ENCODE measurements around the gene SUFU. TPM values are rescaled to one million over a fixed set of nuclear protein-coding genes. Genes with fewer than 3 reads are reported as not detected.

The SUFU gene
- total RNA-seq, 1 donor from 2014 or later: 11.5 TPM

- TF ChIP-seq EZH2phosphoT487 (IDR thresholded peaks at IDR 0.05): no peak
- TF ChIP-seq CTCF (IDR thresholded peaks at IDR 0.05): no peak
- TF ChIP-seq EZH2 (IDR thresholded peaks at IDR 0.05): no peak
- Histone ChIP-seq H3K9me3 (ENCODE audit: low read depth) (no peaks in the 10 kb centered on the region), H3K27me3 (no peaks in the 10 kb centered on the region), H3K79me2 (ENCODE audit: low read depth) (peaks cover 76% of the 10 kb centered on the region), H3K27ac (no peak overlapping the region), H3K36me3 (no peaks in the 10 kb centered on the region), H3K4me2 (peak overlapping the region; percentile 76), H3K9ac (peak overlapping the region; percentile 59), H3K4me1 (peaks cover 15% of the 10 kb centered on the region), H4K20me1 (ENCODE audit: low read depth) (peaks cover 66% of the 10 kb centered on the region), H2AFZ (replicated peaks) (no peak overlapping the region), H3K4me3 (peak overlapping the region; percentile 84), H3F3A (ENCODE audit: low read depth) (peaks cover 22% of the 10 kb centered on the region)
- Mint-ChIP-seq H3K4me3 (no peak overlapping the region), H3K27me3 (ENCODE audit: insufficient read depth, low read depth) (peaks cover 2% of the 10 kb centered on the region), H3K9me3 (no peaks in the 10 kb centered on the region), H3K36me3 (peaks cover 8% of the 10 kb centered on the region), H3K27ac (no peak overlapping the region), H3K4me1 (peaks cover 13% of the 10 kb centered on the region)
- peak; percentile 26 for DNase-seq (ENCODE audit: low spot score)
Observed at GRCh38 chr10:102501201-102502028, 2.4 kb upstream of the SUFU start.

- Histone ChIP-seq H3K9me3 (ENCODE audit: low read depth) (no peaks in the 10 kb centered on the region), H2AFZ (replicated peaks) (peak overlapping the region; percentile 85), H3K9ac (peak overlapping the region; percentile 76), H4K20me1 (ENCODE audit: low read depth) (peaks cover 71% of the 10 kb centered on the region), H3K4me1 (peaks cover 15% of the 10 kb centered on the region), H3K27ac (no peak overlapping the region), H3K4me2 (peak overlapping the region; percentile 76), H3K36me3 (no peaks in the 10 kb centered on the region), H3K4me3 (peak overlapping the region; percentile 84), H3K27me3 (no peaks in the 10 kb centered on the region), H3K79me2 (ENCODE audit: low read depth) (peaks cover 76% of the 10 kb centered on the region), H3F3A (ENCODE audit: low read depth) (peaks cover 22% of the 10 kb centered on the region)
- Mint-ChIP-seq H3K27ac (no peak overlapping the region), H3K9me3 (no peaks in the 10 kb centered on the region), H3K36me3 (peaks cover 8% of the 10 kb centered on the region), H3K4me1 (peaks cover 13% of the 10 kb centered on the region), H3K4me3 (no peak overlapping the region), H3K27me3 (ENCODE audit: insufficient read depth, low read depth) (peaks cover 2% of the 10 kb centered on the region)
- TF ChIP-seq CTCF (IDR thresholded peaks at IDR 0.05) (no peak), EZH2 (IDR thresholded peaks at IDR 0.05) (no peak), EZH2phosphoT487 (IDR thresholded peaks at IDR 0.05) (no peak)
- DNase-seq (ENCODE audit: low spot score): peak; percentile 99
Observed at GRCh38 chr10:102502029-102502336, 1.8 kb upstream of the SUFU start.

- Histone ChIP-seq H2AFZ (replicated peaks) (peak within 1 kb of the TSS; percentile 85), H3K79me2 (ENCODE audit: low read depth) (peaks cover 76% of the 10 kb centered on the region), H3K9me3 (ENCODE audit: low read depth) (no peaks in the 10 kb centered on the region), H3K27ac (no peak within 1 kb of the TSS), H3K4me1 (peaks cover 15% of the 10 kb centered on the region), H3K4me2 (peak within 1 kb of the TSS; percentile 81), H3F3A (ENCODE audit: low read depth) (peaks cover 22% of the 10 kb centered on the region), H3K27me3 (no peaks in the 10 kb centered on the region), H3K36me3 (no peaks in the 10 kb centered on the region), H3K4me3 (peak within 1 kb of the TSS; percentile 84), H4K20me1 (ENCODE audit: low read depth) (peaks cover 71% of the 10 kb centered on the region), H3K9ac (peak within 1 kb of the TSS; percentile 76)
- DNase-seq (ENCODE audit: low spot score): peak; percentile 99
- Mint-ChIP-seq H3K4me3 (no peak within 1 kb of the TSS), H3K36me3 (peaks cover 8% of the 10 kb centered on the region), H3K4me1 (peaks cover 13% of the 10 kb centered on the region), H3K9me3 (no peaks in the 10 kb centered on the region), H3K27ac (peak within 1 kb of the TSS; percentile 20), H3K27me3 (ENCODE audit: insufficient read depth, low read depth) (peaks cover 2% of the 10 kb centered on the region)
- TF ChIP-seq EZH2phosphoT487 (IDR thresholded peaks at IDR 0.05): no peak
- TF ChIP-seq CTCF (IDR thresholded peaks at IDR 0.05): no peak
- TF ChIP-seq EZH2 (IDR thresholded peaks at IDR 0.05): no peak
Observed at GRCh38 chr10:102502337-102503151, 1.2 kb upstream of the SUFU start, which contains the start of gene ACTR1A. Gene ACTR1A (minus strand): TSS chr10:102502712. CDS start chr10:102502647, 65 bp downstream.
